ENCODE measurements around the gene PYGB.

Gene PYGB

GRCh38 chr20:25254571-25254970 lies 6.7 kb downstream of the PYGB start:
- in situ Hi-C loops (cut with MboI; ENCODE audit: low pct_unique_long_range_greater_than_20kb, low sequenced_read_pairs, unreplicated experiment), result no loop called here
- TF ChIP-seq CTCF (IDR thresholded peaks at IDR 0.05; ENCODE audit: extremely low read depth, insufficient read depth, missing control alignments), result no peak
- DNase-seq (ENCODE audit: low spot score), result no peak

GRCh38 chr20:25254986-25255680 lies 7.2 kb downstream of the PYGB start:
- TF ChIP-seq CTCF (IDR thresholded peaks at IDR 0.05; ENCODE audit: extremely low read depth, insufficient read depth, missing control alignments), result no peak
- in situ Hi-C loops (cut with MboI; ENCODE audit: low pct_unique_long_range_greater_than_20kb, low sequenced_read_pairs, unreplicated experiment), result no loop called here
- DNase-seq (ENCODE audit: low spot score), result no peak

GRCh38 chr20:25256226-25256859 lies 8.5 kb downstream of the PYGB start:
- in situ Hi-C loops (cut with MboI; ENCODE audit: low pct_unique_long_range_greater_than_20kb, low sequenced_read_pairs, unreplicated experiment), result no loop called here
- no peak for TF ChIP-seq CTCF (IDR thresholded peaks at IDR 0.05; ENCODE audit: extremely low read depth, insufficient read depth, missing control alignments)
- no peak for DNase-seq (ENCODE audit: low spot score)

GRCh38 chr20:25257130-25257529 lies 9.2 kb downstream of the PYGB start:
- no peak for DNase-seq (ENCODE audit: low spot score)
- TF ChIP-seq CTCF (IDR thresholded peaks at IDR 0.05; ENCODE audit: extremely low read depth, insufficient read depth, missing control alignments), result no peak
- in situ Hi-C loops (cut with MboI; ENCODE audit: low pct_unique_long_range_greater_than_20kb, low sequenced_read_pairs, unreplicated experiment), result no loop called here

- in situ Hi-C loops (cut with MboI; ENCODE audit: low pct_unique_long_range_greater_than_20kb, low sequenced_read_pairs, unreplicated experiment), result no loop called here
- no peak for DNase-seq (ENCODE audit: low spot score)
- no peak for TF ChIP-seq CTCF (IDR thresholded peaks at IDR 0.05; ENCODE audit: extremely low read depth, insufficient read depth, missing control alignments)
These were observed 10.0 kb downstream of the PYGB start for GRCh38 chr20:25257756-25258475.

GRCh38 chr20:25258476-25258805 lies 10.6 kb downstream of the PYGB start:
- no peak for TF ChIP-seq CTCF (IDR thresholded peaks at IDR 0.05; ENCODE audit: extremely low read depth, insufficient read depth, missing control alignments)
- no peak for DNase-seq (ENCODE audit: low spot score)
- in situ Hi-C loops (cut with MboI; ENCODE audit: low pct_unique_long_range_greater_than_20kb, low sequenced_read_pairs, unreplicated experiment), result no loop called here
